NCI-H524 (cell line): Measurements from ENCODE around the gene P2RY8.
"Not testable (repeated sequence)": the region's sequence is repeated elsewhere in the genome, so short reads cannot be mapped to it uniquely, and the experiment has no call there.

Experiments
- DNase-seq, 2 experiments: peaks; one replicate each; lab custom pipeline; 2025; lab: John Stamatoyannopoulos, UW

Gene P2RY8

DNA sequence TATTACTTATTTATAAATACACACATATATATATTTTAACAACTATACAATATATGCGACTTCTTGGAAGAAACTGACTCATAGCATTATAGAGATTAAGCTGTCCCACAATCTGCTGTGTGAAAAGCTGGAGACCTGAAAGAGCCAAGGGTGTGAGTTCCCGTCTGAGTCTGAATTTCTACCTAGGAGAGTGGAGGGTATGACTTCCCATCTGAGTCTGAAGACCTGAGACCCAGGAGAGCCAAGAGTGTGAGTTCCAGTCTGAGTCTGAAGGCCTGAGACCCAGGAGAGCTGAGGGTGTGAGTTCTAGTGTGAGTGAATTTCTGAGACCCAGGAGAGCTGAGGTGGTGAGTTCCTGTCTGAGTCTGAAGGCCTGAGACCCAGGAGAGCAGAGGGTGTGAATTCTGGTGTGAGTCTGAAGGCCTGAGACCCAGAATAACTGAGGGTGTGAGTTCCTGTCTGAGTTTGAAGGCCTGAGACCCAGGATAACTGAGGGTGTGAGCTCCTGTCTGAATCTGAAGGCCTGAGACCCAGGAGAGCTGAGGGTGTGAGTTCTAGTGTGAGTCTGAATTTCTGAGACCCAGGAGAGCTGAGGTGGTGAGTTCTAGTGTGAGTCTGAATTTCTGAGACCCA lies 8.9 kb upstream of the P2RY8 start:
- no peak for DNase-seq

- no peak for DNase-seq
These were observed 6.2 kb upstream of the P2RY8 start for GRCh38 chrX:1542994-1543725.

DNA sequence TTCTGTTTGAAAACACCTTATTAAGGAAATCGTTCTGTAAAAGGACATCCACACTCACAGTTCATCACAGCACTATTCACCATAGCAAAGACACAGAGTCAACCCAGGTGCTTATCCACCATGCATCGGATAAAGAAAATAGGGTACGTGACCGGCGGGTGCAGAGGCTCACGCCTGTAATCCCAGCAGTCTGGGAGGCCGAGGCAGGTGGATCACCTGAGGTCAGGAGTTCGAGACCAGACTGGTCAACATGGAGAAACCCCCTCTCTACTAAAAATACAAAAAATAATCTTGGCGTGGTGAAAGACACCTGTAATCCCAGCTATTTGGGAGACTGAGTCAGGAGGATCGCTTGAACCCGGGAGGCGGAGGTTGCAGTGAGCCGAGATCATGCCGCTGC lies 2.2 kb upstream of the P2RY8 start:
- not testable (repeated sequence) for DNase-seq

DNA sequence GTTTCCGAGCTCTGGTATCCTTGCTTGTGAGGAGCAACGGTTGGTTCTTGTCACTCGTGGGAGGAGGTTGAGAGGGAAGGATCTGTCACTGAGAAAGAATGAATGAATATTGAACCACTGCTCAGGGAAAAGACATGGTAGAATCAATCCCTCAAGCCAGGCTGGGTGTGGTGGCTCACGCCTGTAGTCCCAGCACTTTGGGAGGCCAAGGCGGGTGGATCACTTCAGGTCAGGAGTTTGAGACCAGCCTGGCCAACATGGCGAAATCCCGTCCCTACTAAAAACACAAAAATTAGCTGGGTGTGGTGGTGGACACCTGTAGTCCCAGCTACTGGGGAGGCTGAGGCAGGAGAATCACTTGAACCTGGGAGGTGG lies 718 bp upstream of the P2RY8 start:
- not testable (repeated sequence) for DNase-seq

GRCh38 chrX:1536712-1537030 lies 314 bp downstream of the P2RY8 start:
- no peak for DNase-seq

DNA sequence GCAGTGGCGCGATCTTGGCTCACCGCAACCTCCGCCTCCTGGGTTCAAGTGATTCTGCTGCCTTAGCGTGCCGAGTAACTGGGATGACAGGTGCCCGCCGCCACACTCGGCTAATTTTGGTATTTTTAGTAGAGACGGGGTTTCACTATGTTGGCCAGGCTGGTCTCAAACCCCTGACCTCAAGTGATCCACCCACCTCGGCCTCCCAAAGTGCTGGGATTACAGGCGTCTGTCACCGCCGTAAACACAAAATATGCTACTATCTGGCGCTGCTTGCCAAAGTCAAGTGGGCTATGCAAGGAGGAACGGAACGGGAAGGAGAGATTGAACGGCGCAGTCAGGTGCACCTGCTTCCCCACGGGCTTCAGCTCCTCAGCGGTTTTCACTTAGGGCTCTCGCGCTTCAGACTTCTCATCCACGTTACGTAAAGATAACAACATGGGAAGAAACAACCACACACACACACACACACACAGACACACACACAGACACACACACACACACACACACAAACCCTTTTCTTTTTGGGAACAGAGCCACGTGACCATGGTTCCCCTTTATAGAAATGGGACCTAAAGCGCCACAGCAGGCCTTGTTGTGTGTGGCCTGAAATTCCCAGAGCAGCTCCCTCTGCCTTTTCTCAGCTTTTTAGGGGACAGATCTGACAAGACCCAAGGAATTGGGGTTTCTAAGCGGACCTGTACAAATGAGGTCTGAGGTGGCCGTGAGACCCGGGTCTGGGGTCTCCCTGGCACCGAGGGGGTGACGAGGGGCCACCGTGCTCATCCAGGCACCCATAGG lies 1.5 kb downstream of the P2RY8 start:
- DNase-seq = no peak

GRCh38 chrX:1534301-1535168 lies 2.5 kb downstream of the P2RY8 start:
- DNase-seq = peak; percentile 75 to 81

GRCh38 chrX:1533058-1533457 lies 3.9 kb downstream of the P2RY8 start:
- no peak for DNase-seq

- DNase-seq = no peak
These were observed 5.7 kb downstream of the P2RY8 start for GRCh38 chrX:1531096-1531890.

GRCh38 chrX:1529756-1530155 lies 7.2 kb downstream of the P2RY8 start:
- no peak for DNase-seq

DNA sequence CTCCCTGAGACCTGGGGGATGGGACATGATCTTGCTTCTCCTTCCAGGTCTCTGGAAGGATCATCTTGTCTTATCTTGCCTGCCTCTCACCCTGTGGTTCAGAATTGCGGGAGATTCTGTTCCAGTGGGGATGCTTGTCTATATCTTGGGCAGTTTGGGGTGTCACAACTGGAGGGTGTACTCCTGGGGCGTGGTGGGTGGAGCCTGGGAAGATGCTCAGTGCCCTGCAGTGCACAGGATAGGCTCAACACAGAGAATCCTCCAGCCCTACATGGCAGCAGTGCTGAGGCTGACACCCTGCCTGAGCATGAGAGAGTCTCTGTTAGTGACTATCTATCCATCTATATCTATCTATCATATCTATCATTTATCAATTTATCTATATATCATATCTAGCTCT lies 7.7 kb downstream of the P2RY8 start:
- DNase-seq = no peak

GRCh38 chrX:1528884-1529203 lies 8.1 kb downstream of the P2RY8 start:
- DNase-seq = no peak

- DNase-seq = no peak
These were observed 8.7 kb downstream of the P2RY8 start for GRCh38 chrX:1528186-1528883.

- no peak for DNase-seq
These were observed 9.5 kb downstream of the P2RY8 start for GRCh38 chrX:1527457-1527856.

DNA sequence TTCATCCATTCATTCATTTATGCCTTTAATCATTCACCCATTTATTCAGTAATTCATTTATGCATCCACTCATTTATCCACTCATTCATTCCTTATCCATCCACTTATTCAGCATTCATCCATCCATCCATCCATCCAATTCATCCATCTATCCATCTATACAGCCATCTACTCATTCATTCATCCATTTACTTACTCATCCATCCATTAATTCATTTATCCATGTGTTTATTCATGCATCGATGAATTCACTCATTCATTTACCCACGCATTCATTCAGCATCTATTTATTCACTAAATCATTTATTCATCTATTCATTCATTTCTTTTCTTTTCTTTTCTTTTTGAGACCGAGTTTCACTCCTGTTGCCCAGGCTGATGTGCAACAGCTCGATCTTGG lies 10.4 kb downstream of the P2RY8 start:
- DNase-seq = no peak

GRCh38 chrX:1525583-1526355 lies 11.2 kb downstream of the P2RY8 start:
- DNase-seq = no peak

- DNase-seq = no peak
These were observed 12.0 kb downstream of the P2RY8 start for GRCh38 chrX:1524874-1525582.

GRCh38 chrX:1522905-1523304 lies 14.1 kb downstream of the P2RY8 start:
- not testable (repeated sequence) for DNase-seq

DNA sequence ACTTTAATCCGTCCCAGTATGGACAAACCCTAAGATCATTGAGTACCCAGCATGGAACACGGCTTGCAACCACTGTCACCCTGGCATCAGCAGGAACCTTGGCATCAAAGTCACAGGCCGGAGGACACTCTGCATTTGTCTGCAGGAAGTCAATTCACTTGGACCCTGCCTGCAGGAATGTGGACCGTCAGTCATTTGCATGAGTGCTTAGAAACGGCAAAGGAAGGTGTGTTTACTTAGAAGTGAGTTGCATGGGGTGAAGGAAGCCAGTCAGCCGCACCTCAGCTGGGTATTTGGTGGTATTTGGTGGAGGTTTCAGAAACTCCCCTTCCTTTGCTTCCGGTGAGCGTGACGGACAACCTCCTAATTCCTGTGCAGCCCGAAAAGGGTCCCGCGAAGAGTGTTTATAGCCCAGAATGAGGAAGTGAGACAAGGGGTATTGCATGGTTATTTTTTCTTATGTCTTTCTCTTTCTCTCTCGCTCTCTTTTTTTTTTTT lies 15.5 kb downstream of the P2RY8 start:
- DNase-seq = no peak
